Adrenal gland (tissue), 12 donors: Measurements from ENCODE around the gene SNED1. TPM values are rescaled to one million over a fixed set of nuclear protein-coding genes. Genes with fewer than 3 reads are reported as not detected.

Source experiments
- DNase-seq, 7 donors: peaks; one replicate each; pipeline ENCODE4 v3.0.0-alpha.2; 2019 to 2020
- H3K27ac ChIP-seq, 5 donors: fragments of 200-600 bp; sonication (generic) in 4 of 5; 1 replicate in 3 of 5; 2 replicates in 2 of 5; pipeline versions ENCODE4 v1.5.1 to v1.8.0; 2016 to 2020; ENCODE audit warnings: mild to moderate bottlenecking in 1 of 5
- H3K27me3 ChIP-seq: fragments of 200-600 bp; 2 replicates; pipeline ENCODE4 v1.8.0; 2021
- H3K36me3 ChIP-seq, 2 donors: fragments of 200-600 bp; replicated peaks in 1 of 2; 1 replicate in 1 of 2; 2 replicates in 1 of 2; pipeline versions ENCODE4 v1.5.1 to v1.8.0; 2018 to 2022
- H3K4me1 ChIP-seq, 2 donors: fragments of 200-600 bp; replicated peaks in 1 of 2; 1 replicate in 1 of 2; 2 replicates in 1 of 2; pipeline versions ENCODE4 v1.5.1 to v1.8.0; 2018 to 2021
- H3K4me3 ChIP-seq, 4 donors: fragments of 200-600 bp; sonication (generic) in 3 of 4; one replicate each; pipeline ENCODE4 v1.5.1; 2016 to 2018
- H3K9me3 ChIP-seq, 3 donors: fragments of 200-600 bp; sonication (generic) in 1 of 3; replicated peaks in 1 of 3; 1 replicate in 2 of 3; 2 replicates in 1 of 3; pipeline versions ENCODE4 v1.5.1 to v1.8.0; 2016 to 2021
- CTCF ChIP-seq, 6 experiments: fragments of 450-650 bp in 4 of 6; fragments of 200-600 bp in 2 of 6; sonication (generic) in 1 of 6; IDR thresholded peaks; 1 replicate in 5 of 6; 2 replicates in 1 of 6; pipeline versions ENCODE4 v1.5.1 to v1.8.0; 2016 to 2021; ENCODE audit warnings: antibody characterized with exemption in 6 of 6, mild to moderate bottlenecking in 2 of 6, moderate library complexity in 1 of 6
- POLR2A ChIP-seq, 2 donors: fragments of 450-650 bp; IDR thresholded peaks; one replicate each; pipeline ENCODE4 v1.6.1; 2017; ENCODE audit warnings: antibody characterized with exemption in 2 of 2, mild to moderate bottlenecking in 2 of 2, moderate library complexity in 1 of 2
- WGBS, 4 donors: extraction: QIAGEN DNeasy Blood & Tissue Kit in 2 of 4; methylation state at CpG; one replicate each; pipeline versions ENCODE4 v1.1.5 to v1.1.7; 2013 to 2017; 5-methylcytosine and 5-hydroxymethylcytosine counted together
- intact Hi-C, 2 donors: fragments of 100-400 bp; cut with DNase I; formaldehyde crosslinking; loops; one replicate each; pipeline versions ENCODE4 v1.14.1 to v1.15.0; 2022 to 2023
- polyA plus RNA-seq, 3 donors: library from polyadenylated mRNA; stranded (reverse); fragments of 200-250 nt in 2 of 3; fragments of 350-450 nt in 1 of 3; fragmentation: Illumina TruSeq in 1 of 3; extraction: RNeasy Lipid Tissue Mini Kit (QIAGEN cat#74804) in 1 of 3; gene quantifications; one replicate each; pipeline ENCODE4 v1.2.3, GENCODE V29; 2013 to 2014
- total RNA-seq, 9 donors: library from RNA; depleted of rRNA in 4 of 9; stranded (reverse); fragments of >200 nt in 4 of 9; fragments of 120-200 nt in 1 of 9; fragmentation: NEBNext Ultra II Directional in 1 of 9; extraction: Animal tissue kit (Norgen Biotek cat#: 25700) in 1 of 9; gene quantifications; one replicate each; pipeline versions ENCODE4 v1.1.0 to v1.2.4, GENCODE V29; 2013 to 2023
- donor health status: healthy with polysubstance abuse.
- donor health status: Bipolar disorder and iron deficiency.
- donor health status: DM: yes; HTN: yes; CAD: no.
- donor health status: DM: no; HTN: no; CAD: no.
- donor health status: DM: no; HTN: no; CAD: no.
- donor health status: DM: yes; HTN: yes; CAD: no.

SNED1 gene
- total and polyA plus RNA-seq, 12 donors, result 3.1 to 59.5 (median 22.9) TPM

- Histone ChIP-seq H3K27ac (no peak overlapping the region), H3K4me3 (no peak overlapping the region), H3K27me3 (no peaks in the 10 kb centered on the region), H3K36me3 (no peaks in the 10 kb centered on the region), H3K4me1 (no peaks in the 10 kb centered on the region), H3K9me3 (no peaks in the 10 kb centered on the region)
- intact Hi-C loops, result no loop called here
- DNase-seq, result no peak
- 84 to 89% (median 87%) methylated on average over 8 to 9 of the region's 9 CpGs for WGBS, 4 donors
- no peak for TF ChIP-seq CTCF (IDR thresholded peaks at IDR 0.05)
- no peak for TF ChIP-seq POLR2A (IDR thresholded peaks at IDR 0.05)
Observed at GRCh38 chr2:241110089-241110606, 111.7 kb downstream of the SNED1 start.

GRCh38 chr2:241110607-241111439, 112.4 kb downstream of the SNED1 start:
- no peak for DNase-seq
- Histone ChIP-seq H3K9me3 (no peaks in the 10 kb centered on the region), H3K4me1 (no peaks in the 10 kb centered on the region), H3K27ac (no peak overlapping the region), H3K27me3 (no peaks in the 10 kb centered on the region), H3K36me3 (no peaks in the 10 kb centered on the region), H3K4me3 (no peak overlapping the region)
- intact Hi-C loops, result no loop called here
- 89 to 93% (median 89%) methylated on average over 11 to 19 of the region's 19 CpGs for WGBS, 4 donors
- no peak for TF ChIP-seq CTCF (IDR thresholded peaks at IDR 0.05)
- no peak for TF ChIP-seq POLR2A (IDR thresholded peaks at IDR 0.05)

- H3K36me3 ChIP-seq, result no peaks in the 10 kb centered on the region
- H3K4me3 ChIP-seq, result no peak overlapping the region
- intact Hi-C loops, result no loop called here
- H3K4me1 ChIP-seq, result no peaks in the 10 kb centered on the region
- no peaks in the 10 kb centered on the region for H3K9me3 ChIP-seq
- H3K27ac ChIP-seq, result no peak overlapping the region
- H3K27me3 ChIP-seq, result no peaks in the 10 kb centered on the region
- WGBS, 4 donors, result 80 to 93% (median 88%) methylated on average over 9 of the region's 9 CpGs
- no peak for DNase-seq
- TF ChIP-seq POLR2A (IDR thresholded peaks at IDR 0.05), result no peak
Observed at GRCh38 chr2:241111440-241111805, 113.0 kb downstream of the SNED1 start.

GRCh38 chr2:241112046-241112445, 113.6 kb downstream of the SNED1 start:
- 90 to 98% (median 95%) methylated on average over 17 of the region's 17 CpGs for WGBS, 4 donors
- no peaks in the 10 kb centered on the region for H3K9me3 ChIP-seq
- H3K4me1 ChIP-seq, result no peaks in the 10 kb centered on the region
- intact Hi-C loops, result no loop called here
- no peak overlapping the region for H3K27ac ChIP-seq
- DNase-seq, result no peak
- no peaks in the 10 kb centered on the region for H3K27me3 ChIP-seq
- no peak overlapping the region for H3K4me3 ChIP-seq
- TF ChIP-seq POLR2A (IDR thresholded peaks at IDR 0.05) (no peak), CTCF (IDR thresholded peaks at IDR 0.05) (no peak)
- H3K36me3 ChIP-seq, result no peaks in the 10 kb centered on the region

- Histone ChIP-seq H3K36me3 (no peaks in the 10 kb centered on the region), H3K27me3 (no peaks in the 10 kb centered on the region), H3K9me3 (no peaks in the 10 kb centered on the region), H3K4me1 (no peaks in the 10 kb centered on the region), H3K27ac (no peak overlapping the region), H3K4me3 (no peak overlapping the region)
- intact Hi-C loops, result no loop called here
- WGBS, 4 donors, result 77 to 90% (median 89%) methylated on average over 7 to 8 of the region's 8 CpGs
- TF ChIP-seq CTCF (IDR thresholded peaks at IDR 0.05), result no peak
- no peak for TF ChIP-seq POLR2A (IDR thresholded peaks at IDR 0.05)
- no peak for DNase-seq
Observed at GRCh38 chr2:241112592-241112991, 114.2 kb downstream of the SNED1 start.
